ENCODE data around the gene BAK1. TPM values are rescaled to one million over a fixed set of nuclear protein-coding genes. Genes with fewer than 3 reads are reported as not detected.

The BAK1 gene
- total RNA-seq, 1 donor = 30.7 TPM

DNA sequence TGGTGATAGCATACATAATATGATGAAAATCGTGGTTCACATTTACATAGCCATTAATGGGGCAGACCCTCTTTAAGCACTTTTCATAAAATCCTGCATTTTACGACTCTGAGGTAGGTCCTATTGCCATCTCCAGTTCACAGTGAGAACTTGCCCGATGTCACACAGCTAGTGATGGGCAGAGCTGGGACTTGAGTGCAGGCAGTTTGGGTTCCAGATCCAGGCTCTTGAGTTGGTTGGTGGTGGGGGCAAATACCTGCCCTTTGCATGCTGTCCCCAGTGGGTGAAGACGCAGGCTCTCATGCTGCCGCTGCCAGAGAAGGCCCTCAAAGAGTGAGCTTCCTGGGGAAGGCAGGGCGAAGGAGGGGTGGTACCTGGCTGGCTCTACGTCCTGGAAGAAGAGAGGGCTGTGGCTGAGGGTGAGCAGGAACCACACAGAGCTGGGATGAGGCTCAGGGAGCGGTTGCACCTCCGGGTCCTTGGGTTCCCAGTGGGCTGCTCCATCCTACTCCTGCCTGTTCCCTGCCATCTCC lies 6.1 kb upstream of the BAK1 start:
- DNase-seq (ENCODE audit: low read depth) = no peak
- H3K4me3 ChIP-seq (ENCODE audit: low read depth, low read length) = no peak overlapping the region
- TF ChIP-seq, protein P1, sequence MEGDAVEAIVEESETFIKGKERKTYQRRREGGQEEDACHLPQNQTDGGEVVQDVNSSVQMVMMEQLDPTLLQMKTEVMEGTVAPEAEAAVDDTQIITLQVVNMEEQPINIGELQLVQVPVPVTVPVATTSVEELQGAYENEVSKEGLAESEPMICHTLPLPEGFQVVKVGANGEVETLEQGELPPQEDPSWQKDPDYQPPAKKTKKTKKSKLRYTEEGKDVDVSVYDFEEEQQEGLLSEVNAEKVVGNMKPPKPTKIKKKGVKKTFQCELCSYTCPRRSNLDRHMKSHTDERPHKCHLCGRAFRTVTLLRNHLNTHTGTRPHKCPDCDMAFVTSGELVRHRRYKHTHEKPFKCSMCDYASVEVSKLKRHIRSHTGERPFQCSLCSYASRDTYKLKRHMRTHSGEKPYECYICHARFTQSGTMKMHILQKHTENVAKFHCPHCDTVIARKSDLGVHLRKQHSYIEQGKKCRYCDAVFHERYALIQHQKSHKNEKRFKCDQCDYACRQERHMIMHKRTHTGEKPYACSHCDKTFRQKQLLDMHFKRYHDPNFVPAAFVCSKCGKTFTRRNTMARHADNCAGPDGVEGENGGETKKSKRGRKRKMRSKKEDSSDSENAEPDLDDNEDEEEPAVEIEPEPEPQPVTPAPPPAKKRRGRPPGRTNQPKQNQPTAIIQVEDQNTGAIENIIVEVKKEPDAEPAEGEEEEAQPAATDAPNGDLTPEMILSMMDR (IDR thresholded peaks at IDR 0.05; ENCODE audit: insufficient read depth, low read depth, low read length) = no peak

DNA sequence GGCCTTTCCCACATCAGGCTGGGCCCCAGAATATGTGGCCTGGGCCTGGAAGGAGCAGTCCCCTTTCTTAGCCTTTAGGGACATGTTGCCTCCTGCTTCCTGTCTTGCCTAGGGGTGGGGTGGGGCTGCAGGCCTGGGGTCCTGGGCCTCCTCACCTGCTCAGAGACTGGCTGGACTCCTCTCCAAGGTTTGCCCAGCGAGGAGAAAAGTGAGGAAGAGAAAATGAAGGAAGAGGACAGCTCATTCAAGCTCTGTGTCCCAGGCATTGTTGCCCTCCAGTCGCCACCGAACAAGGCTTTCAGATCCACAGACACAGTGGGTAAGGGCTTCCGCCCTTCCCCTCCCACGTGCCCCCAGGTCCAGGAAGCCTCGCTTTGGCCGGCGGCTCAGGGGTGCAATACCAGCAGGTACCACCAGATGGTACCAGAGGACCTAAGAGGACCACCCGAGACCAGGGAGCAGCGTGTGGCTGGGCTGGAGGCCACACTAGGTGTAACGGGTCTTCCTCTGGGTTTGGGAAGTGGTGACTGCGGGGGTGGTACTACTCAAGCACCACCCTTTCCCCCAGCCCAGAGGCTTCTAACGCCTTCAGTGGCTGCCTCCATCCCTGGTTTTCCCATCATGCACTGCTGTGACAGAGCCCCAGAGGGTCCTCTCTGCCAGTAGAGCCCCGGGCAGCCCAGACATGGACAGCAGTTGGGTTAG lies 5.5 kb upstream of the BAK1 start:
- H3K4me3 ChIP-seq (ENCODE audit: low read depth, low read length) = peak overlapping the region; percentile 12

DNA sequence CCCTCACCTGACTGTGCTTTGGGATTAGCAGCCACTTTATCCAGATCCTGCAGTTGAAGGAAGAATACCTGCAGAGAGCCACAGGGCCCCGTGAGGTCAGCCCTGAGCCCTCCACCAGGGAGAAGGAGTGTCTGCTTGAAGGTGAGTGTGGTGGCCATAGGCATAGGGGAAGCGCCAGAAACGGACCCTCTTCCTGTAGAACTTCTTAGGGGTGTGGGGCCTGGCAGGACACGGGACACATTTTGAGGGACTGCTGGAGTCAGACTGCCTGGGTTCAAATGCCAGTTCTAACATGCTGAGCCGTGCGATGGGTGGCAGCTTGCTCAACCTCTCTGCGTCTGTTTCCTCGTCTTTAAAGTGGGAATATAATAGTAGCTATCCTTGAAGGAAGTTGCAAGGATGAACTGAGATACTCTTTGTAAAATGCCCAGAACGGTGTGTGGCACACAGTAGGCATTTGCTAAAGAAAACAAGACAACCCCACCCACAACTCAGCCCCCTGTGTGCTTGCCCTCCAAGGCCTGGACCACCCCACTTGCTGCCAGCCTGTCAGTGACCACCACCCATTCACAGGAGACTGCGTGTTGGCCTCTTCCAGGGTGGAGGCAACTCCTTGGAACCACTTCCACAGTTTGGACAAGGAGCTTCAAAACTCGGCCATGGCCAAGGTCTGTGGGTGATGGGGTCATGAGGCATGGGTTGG lies 4.8 kb upstream of the BAK1 start:
- TF ChIP-seq, protein P1 (IDR thresholded peaks at IDR 0.05; ENCODE audit: insufficient read depth, low read depth, low read length) = no peak
- DNase-seq (ENCODE audit: low read depth) = no peak
- H3K4me3 ChIP-seq (ENCODE audit: low read depth, low read length) = no peak overlapping the region

More for the DNA sequence above, 5.5 kb upstream of the BAK1 start:
- TF ChIP-seq, protein P1 (IDR thresholded peaks at IDR 0.05; ENCODE audit: insufficient read depth, low read depth, low read length) = peak; percentile 98
- DNase-seq (ENCODE audit: low read depth) = peak; percentile 66

DNA sequence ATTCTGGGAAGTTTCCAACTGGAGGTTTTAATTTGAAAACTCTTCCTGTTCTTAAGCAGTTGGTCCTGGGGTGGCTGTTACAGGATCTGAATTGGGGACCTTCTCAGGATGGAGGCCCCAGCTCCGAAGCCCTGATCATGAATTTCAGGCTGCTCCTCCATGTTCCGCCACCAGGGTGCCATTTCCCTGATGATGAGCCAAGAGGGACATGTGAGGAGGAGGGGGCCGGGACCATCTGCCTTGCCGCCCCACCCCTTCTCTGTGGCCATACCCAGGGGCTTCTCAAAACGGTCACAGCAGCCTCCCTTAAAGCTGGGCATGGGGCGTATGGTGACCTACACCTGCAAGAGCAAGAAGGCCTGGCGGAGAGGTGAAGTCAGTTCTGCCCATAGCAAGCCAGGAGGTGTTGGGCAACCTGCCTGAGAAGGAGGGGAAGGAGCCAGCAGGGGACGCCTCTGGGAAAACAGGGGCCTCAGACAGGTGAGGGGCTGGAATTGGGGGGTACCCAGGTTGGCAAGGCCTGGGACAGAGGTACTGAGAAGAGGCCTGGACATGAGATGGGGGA lies 3.6 kb upstream of the BAK1 start:
- TF ChIP-seq, protein P1 (IDR thresholded peaks at IDR 0.05; ENCODE audit: insufficient read depth, low read depth, low read length) = peak; percentile 39
- H3K4me3 ChIP-seq (ENCODE audit: low read depth, low read length) = no peak overlapping the region
- DNase-seq (ENCODE audit: low read depth) = no peak

DNA sequence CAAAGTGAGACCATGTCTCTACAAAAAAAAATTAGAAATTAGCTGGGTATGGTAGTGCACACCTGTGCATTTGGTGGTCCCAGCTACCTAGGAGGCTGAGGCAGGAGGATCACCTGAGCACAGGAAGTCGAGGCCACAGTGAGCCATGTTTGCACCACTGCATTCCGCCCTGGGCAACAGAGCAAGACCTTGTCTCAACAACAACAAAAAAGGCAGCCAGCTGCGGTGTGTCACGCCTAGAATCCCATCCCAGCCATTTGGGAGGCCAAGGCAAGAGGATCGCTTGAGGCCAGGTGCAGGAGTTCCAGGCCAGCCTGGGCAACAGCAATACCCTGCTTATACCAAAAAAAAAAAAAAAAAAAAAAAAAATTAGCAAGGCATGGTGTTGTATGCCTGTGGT lies 1.1 kb upstream of the BAK1 start:
- no peak for DNase-seq (ENCODE audit: low read depth)
- TF ChIP-seq, protein P1 (IDR thresholded peaks at IDR 0.05; ENCODE audit: insufficient read depth, low read depth, low read length) = no peak
- H3K4me3 ChIP-seq (ENCODE audit: low read depth, low read length) = no peak overlapping the region

DNA sequence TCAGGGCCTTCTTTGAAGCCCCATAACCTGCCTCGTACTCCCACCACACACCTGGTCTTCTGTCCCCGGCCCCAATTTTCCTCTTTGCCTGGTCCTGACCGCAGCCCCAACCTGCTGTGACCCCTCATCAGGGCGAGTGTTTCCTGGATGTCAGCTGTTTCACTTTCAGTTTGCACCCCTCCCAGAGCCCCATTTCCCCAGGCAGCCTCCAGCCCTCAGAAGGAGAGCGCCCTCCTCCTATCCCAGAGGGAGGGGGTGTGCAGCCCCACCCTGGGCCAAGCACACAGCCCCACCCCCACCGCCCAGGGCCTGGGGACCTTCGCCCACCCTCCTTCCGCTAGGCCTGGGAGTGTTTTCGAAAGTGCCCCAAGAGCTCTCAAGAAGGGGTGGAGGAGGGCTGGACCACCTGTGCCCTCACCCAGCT lies 1.5 kb downstream of the BAK1 start:
- TF ChIP-seq, protein P1 (IDR thresholded peaks at IDR 0.05; ENCODE audit: insufficient read depth, low read depth, low read length) = no peak
- no peak for DNase-seq (ENCODE audit: low read depth)
- peak overlapping the region; percentile 85 for H3K4me3 ChIP-seq (ENCODE audit: low read depth, low read length)
